ENCODE measurements around the gene DNAJA3.
A peak's percentile ranks its signal among the peaks of the same experiment; 100 is the strongest.

DNAJA3 gene

GRCh38 chr16:4499196-4499555 is 73.5 kb downstream of the DNAJA3 start:
- TF ChIP-seq CTCF (IDR thresholded peaks at IDR 0.05): no peak
- Histone ChIP-seq H3K4me1 (ENCODE audit: control insufficient read depth in 1 of 2, insufficient read depth in 1 of 2, low read depth in 1 of 2, low read length in 1 of 2) (peaks cover 6 to 12% of the 10 kb centered on the region in 2 experiments), H3K27ac (no peak overlapping the region), H3K36me3 (peaks cover 13% of the 10 kb centered on the region), H3K9me3 (no peaks in the 10 kb centered on the region), H3K27me3 (no peaks in the 10 kb centered on the region), H3K4me3 (ENCODE audit: low read depth in 1 of 2, low read length in 1 of 2) (no peak overlapping the region)

- Histone ChIP-seq H3K36me3 (peaks cover 13% of the 10 kb centered on the region), H3K4me3 (ENCODE audit: low read depth in 1 of 2, low read length in 1 of 2) (no peak overlapping the region), H3K9me3 (no peaks in the 10 kb centered on the region), H3K27ac (peak overlapping the region; percentile 41), H3K4me1 (ENCODE audit: control insufficient read depth in 1 of 2, insufficient read depth in 1 of 2, low read depth in 1 of 2, low read length in 1 of 2) (peaks cover 17 to 23% of the 10 kb centered on the region in 2 experiments), H3K27me3 (no peaks in the 10 kb centered on the region)
- TF ChIP-seq CTCF (IDR thresholded peaks at IDR 0.05): no peak
Observed at GRCh38 chr16:4500272-4500671, 74.6 kb downstream of the DNAJA3 start.

- H3K27ac ChIP-seq: no peak overlapping the region
- peaks cover 25 to 31% of the 10 kb centered on the region in 2 experiments for H3K4me1 ChIP-seq (ENCODE audit: control insufficient read depth in 1 of 2, insufficient read depth in 1 of 2, low read depth in 1 of 2, low read length in 1 of 2)
- no peak overlapping the region for H3K4me3 ChIP-seq (ENCODE audit: low read depth in 1 of 2, low read length in 1 of 2)
- H3K36me3 ChIP-seq: peaks cover 12% of the 10 kb centered on the region
- no peaks in the 10 kb centered on the region for H3K27me3 ChIP-seq
- H3K9me3 ChIP-seq: no peaks in the 10 kb centered on the region
- TF ChIP-seq CTCF (IDR thresholded peaks at IDR 0.05): no peak
Observed at GRCh38 chr16:4501071-4501478, 75.4 kb downstream of the DNAJA3 start.

GRCh38 chr16:4505356-4506147 is 79.9 kb downstream of the DNAJA3 start:
- peak overlapping the region; percentile 21 to 54 for H3K4me3 ChIP-seq (ENCODE audit: low read depth in 1 of 2, low read length in 1 of 2)
- H3K27me3 ChIP-seq: no peaks in the 10 kb centered on the region
- peaks cover 38% of the 10 kb centered on the region for H3K36me3 ChIP-seq
- peaks cover 32 to 38% of the 10 kb centered on the region in 2 experiments for H3K4me1 ChIP-seq (ENCODE audit: control insufficient read depth in 1 of 2, insufficient read depth in 1 of 2, low read depth in 1 of 2, low read length in 1 of 2)
- peak; percentile 34 for TF ChIP-seq CTCF (IDR thresholded peaks at IDR 0.05)
- peak overlapping the region; percentile 98 for H3K27ac ChIP-seq
- H3K9me3 ChIP-seq: no peaks in the 10 kb centered on the region
